HFFc6 (cell line): Measurements from ENCODE around the gene UXS1. TPM values are rescaled to one million over a fixed set of nuclear protein-coding genes. Genes with fewer than 3 reads are reported as not detected.

Experiments used
- DNase-seq: peaks from one replicate; pipeline ENCODE4 v3.0.0-alpha.2; 2018
- H3K27ac Mint-ChIP-seq: 2 replicates; pipeline ENCODE4 v1.8.0; 2020; ENCODE audit warnings: mild to moderate bottlenecking, mixed read lengths
- H3K27me3 Mint-ChIP-seq: 2 replicates; pipeline ENCODE4 v1.8.0; 2021; ENCODE audit warnings: mild to moderate bottlenecking, moderate library complexity, mixed read lengths; ENCODE audit not compliant: insufficient read depth
- H3K36me3 Mint-ChIP-seq: 2 replicates; pipeline ENCODE4 v1.8.0; 2021; ENCODE audit warnings: low read depth, mixed read lengths
- H3K4me1 Mint-ChIP-seq: 2 replicates; pipeline ENCODE4 v1.8.0; 2020; ENCODE audit warnings: low read depth, mixed read lengths
- H3K4me3 Mint-ChIP-seq: 2 replicates; pipeline ENCODE4 v1.8.0; 2020; ENCODE audit warnings: mild to moderate bottlenecking, moderate library complexity, mixed read lengths
- H3K9me3 Mint-ChIP-seq: 2 replicates; pipeline ENCODE4 v1.8.0; 2020; ENCODE audit warnings: mild to moderate bottlenecking, mixed read lengths
- total RNA-seq, 6 experiments: library from RNA; stranded (reverse); fragmentation: NEBNext Ultra II Directional; extraction: Animal tissue kit (Norgen Biotek cat#: 25700); gene quantifications; 2 replicates in 1 of 6; 3 replicates in 5 of 6; pipeline ENCODE4 v1.2.3, GENCODE V29; 2021
- TF ChIP-seq, protein P1 (sequence below): fragments of 200-600 bp; sonication (generic); IDR thresholded peaks from 2 replicates; pipeline ENCODE4 v1.5.0; 2021; ENCODE audit warnings: antibody characterized with exemption, mild to moderate bottlenecking

Gene UXS1
- total RNA-seq, 6 experiments from 2014 or later: 40.0 to 51.9 (median 44.5) TPM

DNA sequence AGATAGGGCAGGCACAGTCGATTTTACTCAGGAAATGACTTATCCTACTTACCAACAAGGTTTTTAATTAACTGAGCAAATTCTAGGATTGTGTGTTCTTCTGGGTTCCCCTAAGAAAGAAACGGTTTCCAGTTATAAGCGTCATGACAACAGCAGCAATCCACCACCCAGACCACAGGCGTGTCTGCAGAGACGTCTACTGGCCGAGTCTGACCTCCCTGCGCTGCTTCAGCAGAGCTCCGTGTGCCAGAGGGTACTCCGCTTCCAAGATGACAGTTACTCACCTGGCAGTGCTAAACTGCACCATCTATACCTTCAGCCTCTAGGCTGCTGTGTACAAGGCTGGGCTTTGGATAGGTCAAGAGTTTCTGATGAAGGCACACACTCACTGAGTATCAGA lies 95.4 kb downstream of the UXS1 start:
- Mint-ChIP-seq H3K9me3 (no peaks in the 10 kb centered on the region), H3K36me3 (no peaks in the 10 kb centered on the region; the same call in 1 of the 2 replicates), H3K4me1 (no peaks in the 10 kb centered on the region), H3K4me3 (no peak overlapping the region), H3K27me3 (no peaks in the 10 kb centered on the region), H3K27ac (no peak overlapping the region)
- no peak for DNase-seq
- TF ChIP-seq, protein P1, sequence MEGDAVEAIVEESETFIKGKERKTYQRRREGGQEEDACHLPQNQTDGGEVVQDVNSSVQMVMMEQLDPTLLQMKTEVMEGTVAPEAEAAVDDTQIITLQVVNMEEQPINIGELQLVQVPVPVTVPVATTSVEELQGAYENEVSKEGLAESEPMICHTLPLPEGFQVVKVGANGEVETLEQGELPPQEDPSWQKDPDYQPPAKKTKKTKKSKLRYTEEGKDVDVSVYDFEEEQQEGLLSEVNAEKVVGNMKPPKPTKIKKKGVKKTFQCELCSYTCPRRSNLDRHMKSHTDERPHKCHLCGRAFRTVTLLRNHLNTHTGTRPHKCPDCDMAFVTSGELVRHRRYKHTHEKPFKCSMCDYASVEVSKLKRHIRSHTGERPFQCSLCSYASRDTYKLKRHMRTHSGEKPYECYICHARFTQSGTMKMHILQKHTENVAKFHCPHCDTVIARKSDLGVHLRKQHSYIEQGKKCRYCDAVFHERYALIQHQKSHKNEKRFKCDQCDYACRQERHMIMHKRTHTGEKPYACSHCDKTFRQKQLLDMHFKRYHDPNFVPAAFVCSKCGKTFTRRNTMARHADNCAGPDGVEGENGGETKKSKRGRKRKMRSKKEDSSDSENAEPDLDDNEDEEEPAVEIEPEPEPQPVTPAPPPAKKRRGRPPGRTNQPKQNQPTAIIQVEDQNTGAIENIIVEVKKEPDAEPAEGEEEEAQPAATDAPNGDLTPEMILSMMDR: no peak

DNA sequence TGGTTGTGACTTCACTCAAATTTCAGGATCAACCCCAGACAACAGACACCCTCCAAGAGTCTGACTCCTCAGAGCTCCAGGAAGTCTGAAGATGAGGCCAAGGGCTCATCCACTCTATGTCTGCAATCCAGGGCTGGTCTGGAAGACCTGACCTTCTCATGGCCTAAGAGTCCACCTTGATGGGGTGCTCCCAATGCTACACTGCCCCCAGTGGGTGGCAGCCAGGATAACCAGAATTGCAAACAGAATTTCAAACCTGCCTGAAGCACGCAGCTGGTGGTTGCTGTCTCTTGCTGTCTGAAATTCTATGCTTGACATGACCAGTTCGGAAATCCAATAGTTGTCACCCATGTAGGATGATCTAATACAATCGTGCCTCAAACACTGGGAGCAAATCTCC lies 96.0 kb downstream of the UXS1 start:
- no peak overlapping the region for H3K4me3 Mint-ChIP-seq
- TF ChIP-seq, protein P1: peak; percentile 63
- no peaks in the 10 kb centered on the region; the same call in 1 of the 2 replicates for H3K36me3 Mint-ChIP-seq
- no peaks in the 10 kb centered on the region for H3K27me3 Mint-ChIP-seq
- no peaks in the 10 kb centered on the region for H3K4me1 Mint-ChIP-seq
- H3K27ac Mint-ChIP-seq: no peak overlapping the region
- H3K9me3 Mint-ChIP-seq: no peaks in the 10 kb centered on the region
- no peak for DNase-seq

DNA sequence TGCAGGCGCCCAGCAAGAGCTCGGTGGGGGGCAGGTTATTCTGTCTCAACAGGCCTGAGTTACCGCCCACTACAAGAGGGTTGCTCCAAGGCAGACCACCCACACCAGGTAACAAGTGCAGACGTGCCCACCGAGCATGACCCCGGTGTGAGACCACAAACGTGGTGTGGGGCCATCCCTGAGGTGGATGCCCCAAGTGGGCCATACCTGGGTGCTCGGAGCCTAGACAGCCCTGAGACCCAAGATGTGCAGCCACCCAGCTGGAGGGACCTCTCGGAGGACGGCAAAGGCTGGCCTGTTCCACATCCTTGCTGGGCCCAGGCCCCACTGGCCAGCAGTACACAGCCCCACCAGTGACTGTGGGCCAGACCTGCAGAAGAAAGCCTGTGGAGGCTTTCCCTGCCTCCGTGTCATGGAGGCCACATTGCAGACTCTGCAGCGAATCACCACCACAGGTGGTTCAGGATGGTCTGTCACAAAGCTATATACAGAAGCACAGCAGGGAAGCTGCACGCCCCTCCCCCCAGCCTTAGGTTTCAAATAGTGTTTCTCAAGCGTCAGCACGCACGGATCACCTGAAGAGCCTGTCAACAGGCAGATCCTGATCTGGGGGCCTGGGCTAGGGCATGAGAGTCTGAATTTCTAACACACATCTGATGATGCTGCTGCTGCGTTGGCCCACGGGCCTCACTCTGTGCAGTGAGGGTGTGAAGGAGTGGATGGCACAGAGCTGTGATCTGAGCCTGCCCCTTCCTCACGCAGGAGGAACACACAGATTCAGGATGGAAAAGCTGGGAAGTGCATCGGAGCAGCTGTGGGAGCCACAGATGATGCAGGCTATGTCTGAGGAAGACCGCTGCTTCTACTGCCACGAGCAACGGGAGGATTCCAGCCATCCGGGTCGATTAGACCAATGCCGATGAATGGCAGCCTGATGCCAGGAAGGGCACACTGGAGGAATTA lies 96.8 kb downstream of the UXS1 start:
- Mint-ChIP-seq H3K9me3 (no peaks in the 10 kb centered on the region), H3K27ac (no peak overlapping the region), H3K27me3 (no peaks in the 10 kb centered on the region), H3K36me3 (no peaks in the 10 kb centered on the region; the same call in 1 of the 2 replicates), H3K4me3 (no peak overlapping the region), H3K4me1 (no peaks in the 10 kb centered on the region)
- TF ChIP-seq, protein P1: no peak
- no peak for DNase-seq

DNA sequence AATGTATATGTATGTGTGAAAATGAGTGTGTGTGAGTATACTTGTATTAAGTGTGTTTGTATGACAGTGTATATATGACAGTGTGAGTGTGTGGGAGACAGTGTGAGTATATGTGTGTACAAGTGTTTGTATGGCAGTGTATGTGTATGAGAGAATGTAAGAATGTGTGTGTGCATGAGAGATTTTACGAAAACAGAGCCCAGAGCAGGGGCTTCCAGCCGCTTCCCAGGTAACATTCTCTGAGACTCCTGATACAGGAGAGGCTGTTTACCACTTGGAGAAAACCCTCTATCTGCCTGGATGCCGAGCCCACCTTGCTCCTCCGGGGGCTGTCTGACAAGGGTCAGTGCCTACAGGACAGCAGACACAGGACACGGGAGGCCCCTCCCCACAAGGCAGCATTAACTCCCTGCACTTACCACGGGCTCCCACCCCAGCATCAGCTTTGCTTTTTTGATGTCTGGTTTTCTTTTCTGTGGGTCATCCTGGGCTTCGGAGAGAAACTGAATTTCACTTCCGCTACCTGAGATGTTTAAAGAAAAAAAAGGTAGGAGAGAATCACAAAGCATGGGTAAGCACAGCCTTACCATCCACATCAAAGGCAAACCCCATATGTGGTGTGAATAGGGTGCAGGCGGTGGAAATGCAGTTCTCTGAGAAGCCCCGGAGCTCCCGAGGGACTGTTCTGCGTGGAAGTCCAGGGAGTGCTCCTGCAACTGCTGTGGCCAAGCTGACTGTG lies 97.6 kb downstream of the UXS1 start:
- no peaks in the 10 kb centered on the region for H3K9me3 Mint-ChIP-seq
- TF ChIP-seq, protein P1: no peak
- H3K4me1 Mint-ChIP-seq: no peaks in the 10 kb centered on the region
- H3K36me3 Mint-ChIP-seq: no peaks in the 10 kb centered on the region; the same call in 1 of the 2 replicates
- H3K4me3 Mint-ChIP-seq: no peak overlapping the region
- H3K27ac Mint-ChIP-seq: no peak overlapping the region
- DNase-seq: no peak
- H3K27me3 Mint-ChIP-seq: no peaks in the 10 kb centered on the region

DNA sequence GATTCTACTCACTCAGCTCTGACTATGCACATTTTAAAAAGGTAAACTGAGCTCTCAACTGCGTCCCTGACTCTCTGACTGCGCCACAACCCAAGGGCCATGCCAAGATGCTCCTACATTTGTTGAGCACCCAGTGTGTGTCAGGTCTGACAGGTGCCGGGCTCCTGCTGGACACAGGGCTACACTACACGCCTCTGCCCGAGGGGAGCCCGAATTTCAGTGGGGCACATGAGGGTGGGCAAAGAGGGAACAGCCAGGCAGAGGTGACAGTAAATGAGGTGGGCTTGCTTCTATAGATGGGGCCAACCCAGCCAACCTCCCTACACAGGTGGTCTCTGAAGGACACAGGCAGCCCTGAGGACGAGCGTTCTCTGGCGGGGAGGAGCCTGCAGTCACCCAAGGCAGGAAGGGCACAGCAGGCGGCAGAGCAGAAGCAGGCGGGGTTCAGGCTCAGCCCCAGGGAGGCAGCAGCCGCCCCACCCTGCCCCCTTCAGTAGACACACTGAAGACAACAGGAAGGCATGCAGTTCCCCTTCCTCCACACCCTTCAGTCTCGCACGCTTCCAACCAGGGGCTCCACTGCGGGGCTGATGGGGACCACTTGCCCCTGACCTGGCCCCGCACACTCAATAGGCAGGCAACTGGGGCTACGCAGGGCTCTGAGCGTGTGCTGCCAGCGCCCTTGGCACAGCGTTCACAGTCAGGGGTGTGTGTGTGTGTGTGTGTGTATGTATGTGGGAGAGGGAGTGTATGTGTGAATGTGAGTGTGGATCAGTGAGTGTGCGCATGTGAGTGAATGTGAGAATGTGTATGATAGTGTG lies 98.4 kb downstream of the UXS1 start:
- Mint-ChIP-seq H3K4me3 (no peak overlapping the region), H3K9me3 (no peaks in the 10 kb centered on the region), H3K27me3 (no peaks in the 10 kb centered on the region), H3K36me3 (no peaks in the 10 kb centered on the region; the same call in 1 of the 2 replicates), H3K27ac (no peak overlapping the region), H3K4me1 (no peaks in the 10 kb centered on the region)
- TF ChIP-seq, protein P1: no peak; the same call in 1 of the 2 replicates
- no peak for DNase-seq
